Endodermal cell (in vitro differentiated cells): ENCODE measurements around the gene SLC7A7. TPM values are rescaled to one million over a fixed set of nuclear protein-coding genes. Genes with fewer than 3 reads are reported as not detected.

ENCODE experiments used
- DNase-seq: peaks from one replicate; pipeline ENCODE4 v3.0.0-alpha.2; 2017
- H3K27ac ChIP-seq: 2 replicates; pipeline ENCODE4 v1.5.1; 2013; ENCODE audit warnings: mild to moderate bottlenecking, low read depth, low read length, moderate library complexity
- H3K27me3 ChIP-seq: 2 replicates; pipeline ENCODE4 v1.6.1; 2013; ENCODE audit warnings: mild to moderate bottlenecking, low read length, moderate library complexity; ENCODE audit not compliant: insufficient read depth, control insufficient read depth, poor library complexity, severe bottlenecking
- H3K36me3 ChIP-seq: 2 replicates; pipeline ENCODE4 v1.7.0; 2013; ENCODE audit warnings: mild to moderate bottlenecking, low read length, moderate library complexity; ENCODE audit not compliant: control insufficient read depth, insufficient read depth
- H3K4me1 ChIP-seq: one replicate; pipeline ENCODE4 v1.7.0; 2013; ENCODE audit warnings: low read length; ENCODE audit not compliant: control insufficient read depth, insufficient read depth
- H3K4me3 ChIP-seq: 2 replicates; pipeline ENCODE4 v1.5.1; 2013; ENCODE audit warnings: mild to moderate bottlenecking, low read length, moderate library complexity
- H3K9ac ChIP-seq: 2 replicates; pipeline ENCODE4 v1.6.1; 2013; ENCODE audit warnings: mild to moderate bottlenecking, low read length, moderate library complexity; ENCODE audit not compliant: poor library complexity, severe bottlenecking; ENCODE audit errors: extremely low read depth
- H3K9me3 ChIP-seq: 2 replicates; pipeline ENCODE4 v1.6.1; 2013; ENCODE audit warnings: mild to moderate bottlenecking, low read length, moderate library complexity; ENCODE audit not compliant: control insufficient read depth
- H3K27ac Mint-ChIP-seq: 2 replicates; pipeline ENCODE4 v1.8.0; 2020; ENCODE audit warnings: mixed read lengths
- H3K27me3 Mint-ChIP-seq: 2 replicates; pipeline ENCODE4 v1.8.0; 2021; ENCODE audit warnings: mild to moderate bottlenecking, mixed read lengths; ENCODE audit not compliant: insufficient read depth
- H3K36me3 Mint-ChIP-seq: 2 replicates; pipeline ENCODE4 v1.8.0; 2020; ENCODE audit warnings: low read depth, mixed read lengths
- H3K4me1 Mint-ChIP-seq: 2 replicates; pipeline ENCODE4 v1.8.0; 2020; ENCODE audit warnings: mixed read lengths
- H3K4me3 Mint-ChIP-seq: 2 replicates; pipeline ENCODE4 v1.8.0; 2020; ENCODE audit warnings: mild to moderate bottlenecking, moderate library complexity, mixed read lengths
- H3K9me3 Mint-ChIP-seq: 2 replicates; pipeline ENCODE4 v1.8.0; 2020; ENCODE audit warnings: mild to moderate bottlenecking, mixed read lengths
- WGBS, 2 experiments: methylation state at CpG; one replicate each; pipeline versions ENCODE4 v1.1.5 to v1.1.7; 2013; ENCODE audit warnings: missing lambda C conversion rate in 2 of 2, mixed read lengths in 1 of 2; ENCODE audit not compliant: insufficient coverage in 1 of 2, insufficient read length in 1 of 2; 5-methylcytosine and 5-hydroxymethylcytosine counted together
- total RNA-seq, 2 donors: library from RNA; stranded (reverse); fragmentation: NEBNext Ultra II Directional in 1 of 2; extraction: Animal tissue kit (Norgen Biotek cat#: 25700) in 1 of 2; gene quantifications; 2 replicates in 1 of 2; 3 replicates in 1 of 2; pipeline ENCODE4 v1.2.1, GENCODE V29; 2021
- TF ChIP-seq, protein P1 (sequence below): fragments of 200-600 bp; sonication (generic); conservative IDR thresholded peaks from 2 replicates; pipeline ENCODE4 v1.5.0; 2021; ENCODE audit warnings: antibody characterized with exemption, mild to moderate bottlenecking

The SLC7A7 gene
- total RNA-seq, 2 donors from 2014 or later, result 16.7 to 17.0 TPM

DNA sequence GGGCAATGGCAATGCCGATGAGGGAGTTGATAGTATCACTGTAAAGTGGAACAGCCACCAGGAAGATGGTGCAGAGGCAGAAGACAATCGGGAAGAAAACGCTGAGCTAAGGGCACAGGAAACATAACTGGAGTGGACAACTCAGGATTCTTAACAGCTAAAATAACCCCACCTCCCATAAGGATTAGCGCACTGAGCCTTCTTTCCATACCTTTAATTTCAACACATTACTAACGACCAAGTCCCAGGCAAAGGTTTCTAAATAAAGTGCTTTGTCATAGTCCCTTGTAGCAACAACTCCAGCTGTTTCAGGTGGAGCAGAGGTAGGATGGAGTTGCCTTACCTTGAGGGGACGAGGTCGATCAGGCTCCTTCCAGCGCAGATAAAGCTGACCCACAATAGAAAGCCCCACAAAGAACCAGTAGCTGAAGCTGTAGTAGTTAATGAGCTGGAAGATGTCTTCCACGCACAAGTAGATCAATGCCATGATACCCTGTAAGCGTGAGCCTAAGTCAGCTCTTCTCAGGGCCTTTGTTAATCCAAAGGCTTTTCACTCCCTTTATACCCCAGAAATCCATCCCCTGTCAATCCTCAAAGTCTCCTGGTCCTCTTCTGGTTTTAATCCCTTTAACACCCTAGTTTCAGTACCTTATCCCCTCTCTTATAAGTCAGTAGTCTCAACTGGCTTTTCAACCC, 41.1 kb downstream of the SLC7A7 start:
- Histone ChIP-seq H3K9me3 (no peaks in the 10 kb centered on the region), H3K27ac (no peak overlapping the region), H3K4me1 (no peaks in the 10 kb centered on the region), H3K36me3 (peaks cover 56% of the 10 kb centered on the region), H3K4me3 (no peak overlapping the region), H3K27me3 (no peaks in the 10 kb centered on the region), H3K9ac (no peak overlapping the region)
- Mint-ChIP-seq H3K9me3 (no peaks in the 10 kb centered on the region), H3K27me3 (no peaks in the 10 kb centered on the region), H3K4me1 (peaks cover 5% of the 10 kb centered on the region), H3K36me3 (peaks cover 43% of the 10 kb centered on the region), H3K27ac (peak overlapping the region; percentile 69), H3K4me3 (no peak overlapping the region)
- WGBS, 2 experiments, result 90 to 95% methylated on average over 7 to 10 of the region's 10 CpGs
- no peak for DNase-seq
- TF ChIP-seq, protein P1, sequence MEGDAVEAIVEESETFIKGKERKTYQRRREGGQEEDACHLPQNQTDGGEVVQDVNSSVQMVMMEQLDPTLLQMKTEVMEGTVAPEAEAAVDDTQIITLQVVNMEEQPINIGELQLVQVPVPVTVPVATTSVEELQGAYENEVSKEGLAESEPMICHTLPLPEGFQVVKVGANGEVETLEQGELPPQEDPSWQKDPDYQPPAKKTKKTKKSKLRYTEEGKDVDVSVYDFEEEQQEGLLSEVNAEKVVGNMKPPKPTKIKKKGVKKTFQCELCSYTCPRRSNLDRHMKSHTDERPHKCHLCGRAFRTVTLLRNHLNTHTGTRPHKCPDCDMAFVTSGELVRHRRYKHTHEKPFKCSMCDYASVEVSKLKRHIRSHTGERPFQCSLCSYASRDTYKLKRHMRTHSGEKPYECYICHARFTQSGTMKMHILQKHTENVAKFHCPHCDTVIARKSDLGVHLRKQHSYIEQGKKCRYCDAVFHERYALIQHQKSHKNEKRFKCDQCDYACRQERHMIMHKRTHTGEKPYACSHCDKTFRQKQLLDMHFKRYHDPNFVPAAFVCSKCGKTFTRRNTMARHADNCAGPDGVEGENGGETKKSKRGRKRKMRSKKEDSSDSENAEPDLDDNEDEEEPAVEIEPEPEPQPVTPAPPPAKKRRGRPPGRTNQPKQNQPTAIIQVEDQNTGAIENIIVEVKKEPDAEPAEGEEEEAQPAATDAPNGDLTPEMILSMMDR, result no peak

- no peaks in the 10 kb centered on the region for H3K9me3 ChIP-seq
- H3K27me3 ChIP-seq, result no peaks in the 10 kb centered on the region
- TF ChIP-seq, protein P1, result no peak
- H3K4me1 ChIP-seq, result no peaks in the 10 kb centered on the region
- no peak overlapping the region for H3K4me3 ChIP-seq
- peaks cover 61% of the 10 kb centered on the region for H3K36me3 ChIP-seq
- no peak overlapping the region for H3K27ac ChIP-seq
- H3K4me3 Mint-ChIP-seq, result no peak overlapping the region
- peaks cover 48% of the 10 kb centered on the region for H3K36me3 Mint-ChIP-seq
- DNase-seq, result no peak
- H3K27me3 Mint-ChIP-seq, result no peaks in the 10 kb centered on the region
- H3K9me3 Mint-ChIP-seq, result no peaks in the 10 kb centered on the region
- 96 to 98% methylated on average over 7 to 8 of the region's 8 CpGs for WGBS, 2 experiments
- H3K9ac ChIP-seq, result no peak overlapping the region
- peaks cover 5% of the 10 kb centered on the region for H3K4me1 Mint-ChIP-seq
- peak overlapping the region; percentile 69 for H3K27ac Mint-ChIP-seq
Measured at GRCh38 chr14:22773162-22774010, 41.8 kb downstream of the SLC7A7 start.

- Mint-ChIP-seq H3K36me3 (peaks cover 52% of the 10 kb centered on the region), H3K9me3 (no peaks in the 10 kb centered on the region), H3K4me3 (no peak overlapping the region), H3K4me1 (peaks cover 10% of the 10 kb centered on the region), H3K27ac (no peak overlapping the region), H3K27me3 (no peaks in the 10 kb centered on the region)
- Histone ChIP-seq H3K4me1 (no peaks in the 10 kb centered on the region), H3K9ac (no peak overlapping the region), H3K9me3 (no peaks in the 10 kb centered on the region), H3K27ac (no peak overlapping the region), H3K36me3 (peaks cover 67% of the 10 kb centered on the region), H3K27me3 (no peaks in the 10 kb centered on the region), H3K4me3 (no peak overlapping the region)
- DNase-seq, result no peak
- TF ChIP-seq, protein P1, result no peak
- WGBS, 2 experiments, result 90 to 96% methylated on average over 1 of the region's 1 CpG
Measured at GRCh38 chr14:22772725-22773124, 42.5 kb downstream of the SLC7A7 start.
